SJSA1 (cell line): ENCODE results near the gene PLP2. TPM values are rescaled to one million over a fixed set of nuclear protein-coding genes. Genes with fewer than 3 reads are reported as not detected.

Source experiments
- DNase-seq, 2 experiments: peaks; one replicate each; pipeline ENCODE4 v3.0.0-alpha.2; 2015 to 2020; ENCODE audit warnings: low spot score in 2 of 2, low read depth in 1 of 2
- H3K27ac ChIP-seq: fragments of 250-450 bp; sonication (Bioruptor Pico); 2 replicates; pipeline ENCODE4 v1.5.1; 2020; ENCODE audit warnings: mild to moderate bottlenecking, moderate library complexity
- H3K27me3 ChIP-seq: fragments of 250-450 bp; sonication (Bioruptor Pico); replicated peaks from 2 replicates; pipeline ENCODE4 v1.5.1; 2020; ENCODE audit warnings: mild to moderate bottlenecking, moderate library complexity
- H3K36me3 ChIP-seq: fragments of 250-450 bp; sonication (Bioruptor Pico); 2 replicates; pipeline ENCODE4 v1.5.1; 2020; ENCODE audit warnings: mild to moderate bottlenecking
- H3K4me1 ChIP-seq: fragments of 250-450 bp; sonication (Bioruptor Pico); replicated peaks from 2 replicates; pipeline ENCODE4 v1.6.1; 2021; ENCODE audit warnings: mild to moderate bottlenecking
- H3K4me3 ChIP-seq: fragments of 250-450 bp; sonication (Bioruptor Pico); 2 replicates; pipeline ENCODE4 v1.5.1; 2020; ENCODE audit warnings: mild to moderate bottlenecking
- H3K9me3 ChIP-seq: fragments of 250-450 bp; sonication (Bioruptor Pico); replicated peaks from 2 replicates; pipeline ENCODE4 v1.5.1; 2020; ENCODE audit warnings: mild to moderate bottlenecking
- total RNA-seq: library from RNA; depleted of rRNA; stranded (reverse); fragments of >200 nt; shearing (Covaris generic); gene quantifications from 2 replicates; pipeline ENCODE4 v1.2.3, GENCODE V29; 2014; rRNA removed

The PLP2 gene
- total RNA-seq, 1 experiment from 2014 or later, result 63.8 TPM

GRCh38 chrX:49214996-49215526 lies 43.4 kb downstream of the PLP2 start:
- H3K9me3 ChIP-seq, result no peaks in the 10 kb centered on the region
- H3K27me3 ChIP-seq, result no peaks in the 10 kb centered on the region
- H3K4me3 ChIP-seq, result no peak overlapping the region
- no peak overlapping the region for H3K27ac ChIP-seq
- no peaks in the 10 kb centered on the region for H3K4me1 ChIP-seq
- DNase-seq, result no peak
- H3K36me3 ChIP-seq, result no peaks in the 10 kb centered on the region

- no peak overlapping the region for H3K4me3 ChIP-seq
These were observed 48.4 kb downstream of the PLP2 start for GRCh38 chrX:49220100-49220499.

GRCh38 chrX:49221868-49222267 lies 50.2 kb downstream of the PLP2 start:
- DNase-seq, result no peak
- no peak overlapping the region for H3K4me3 ChIP-seq
- no peaks in the 10 kb centered on the region for H3K4me1 ChIP-seq
- no peaks in the 10 kb centered on the region for H3K27me3 ChIP-seq
- H3K36me3 ChIP-seq, result no peaks in the 10 kb centered on the region
- H3K27ac ChIP-seq, result no peak overlapping the region
- H3K9me3 ChIP-seq, result no peaks in the 10 kb centered on the region

More at GRCh38 chrX:49220100-49220499, 48.4 kb downstream of the PLP2 start:
- H3K36me3 ChIP-seq, result no peaks in the 10 kb centered on the region
- no peaks in the 10 kb centered on the region for H3K4me1 ChIP-seq
- DNase-seq, result no peak
- no peaks in the 10 kb centered on the region for H3K27me3 ChIP-seq
- H3K9me3 ChIP-seq, result no peaks in the 10 kb centered on the region
- H3K27ac ChIP-seq, result no peak overlapping the region

Other genes with a start within 250 kb of the PLP2 start
- gene OTUD5, start 214.3 kb upstream of the PLP2 start, total RNA-seq, result 20.0 and 23.9 TPM in 2 replicates
- 0.18 TPM in 1 of 2 replicates, not detected in the other for gene KCND1, start 200.1 kb upstream of the PLP2 start, total RNA-seq
- gene GRIPAP1, start 169.6 kb upstream of the PLP2 start, total RNA-seq, result 17.0 and 19.5 TPM in 2 replicates
- gene TFE3, start 128.5 kb upstream of the PLP2 start, total RNA-seq, result 43.0 and 64.3 TPM in 2 replicates
- 0.58 TPM in 1 of 2 replicates, not detected in the other for gene CCDC120, start 112.9 kb upstream of the PLP2 start, total RNA-seq
- gene PRAF2, start 97.9 kb upstream of the PLP2 start, total RNA-seq, result 5.0 and 5.6 TPM in 2 replicates
- gene WDR45, start 92.0 kb upstream of the PLP2 start, total RNA-seq, result 9.7 and 21.4 TPM in 2 replicates
- gene GPKOW, start 48.2 kb upstream of the PLP2 start, total RNA-seq, result 32.2 and 47.9 TPM in 2 replicates
- gene MAGIX, start 9.1 kb upstream of the PLP2 start, total RNA-seq, result 1.00 TPM in 1 of 2 replicates, not detected in the other
- 2.4 and 3.6 TPM in 2 replicates for gene PRICKLE3, start 14.5 kb downstream of the PLP2 start, total RNA-seq
- gene SYP, start 28.3 kb downstream of the PLP2 start, total RNA-seq, result 0.16 and 0.53 TPM in 2 replicates
- gene CACNA1F, start 61.4 kb downstream of the PLP2 start, total RNA-seq, result not detected in 2 replicates
- 11.4 and 13.1 TPM in 2 replicates for gene CCDC22, start 63.6 kb downstream of the PLP2 start, total RNA-seq
- gene FOXP3, start 92.8 kb downstream of the PLP2 start, total RNA-seq, result not detected in 2 replicates
- 6.5 and 6.8 TPM in 2 replicates for gene PPP1R3F, start 97.9 kb downstream of the PLP2 start, total RNA-seq
- not detected in 2 replicates for gene GAGE10, start 131.7 kb downstream of the PLP2 start, total RNA-seq
- not detected in 2 replicates for gene GAGE12J, start 150.1 kb downstream of the PLP2 start, total RNA-seq
- not detected in 2 replicates for gene GAGE13, start 159.7 kb downstream of the PLP2 start, total RNA-seq